CD1c-positive myeloid dendritic cell (primary cell): ENCODE results near the gene UBL7.

Source experiments
- DNase-seq: peaks from one replicate; pipeline ENCODE4 v3.0.0-alpha.2; 2016; ENCODE audit errors: extremely low spot score

Gene UBL7

GRCh38 chr15:74408385-74408784 is 52.6 kb downstream of the UBL7 start:
- no peak for DNase-seq

- peak; percentile 54 for DNase-seq
These were observed 53.8 kb downstream of the UBL7 start for GRCh38 chr15:74406992-74407705.

DNA sequence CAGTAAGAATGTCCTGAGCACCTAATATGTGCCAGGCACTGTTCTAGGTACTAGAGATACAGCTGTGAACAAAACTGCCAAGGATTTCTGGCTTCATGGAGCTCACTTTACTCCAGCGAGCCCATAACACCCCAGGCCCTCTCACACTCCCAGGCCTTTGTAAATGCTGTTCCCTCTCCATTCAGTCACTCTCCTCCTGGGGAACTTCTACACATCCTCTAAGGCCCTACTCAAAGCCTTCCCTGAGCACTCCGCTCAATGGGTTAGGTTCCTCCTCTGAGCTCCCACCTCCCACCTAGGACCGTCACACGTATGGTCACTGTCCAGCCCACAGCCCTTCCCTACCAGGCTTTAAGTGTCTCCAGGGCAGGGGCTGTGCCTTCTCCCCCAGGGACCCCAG is 54.4 kb downstream of the UBL7 start:
- no peak for DNase-seq

- no peak for DNase-seq
These were observed 55.1 kb downstream of the UBL7 start for GRCh38 chr15:74405823-74406222.

GRCh38 chr15:74403991-74404563 is 56.9 kb downstream of the UBL7 start:
- DNase-seq, result peak; percentile 42

DNA sequence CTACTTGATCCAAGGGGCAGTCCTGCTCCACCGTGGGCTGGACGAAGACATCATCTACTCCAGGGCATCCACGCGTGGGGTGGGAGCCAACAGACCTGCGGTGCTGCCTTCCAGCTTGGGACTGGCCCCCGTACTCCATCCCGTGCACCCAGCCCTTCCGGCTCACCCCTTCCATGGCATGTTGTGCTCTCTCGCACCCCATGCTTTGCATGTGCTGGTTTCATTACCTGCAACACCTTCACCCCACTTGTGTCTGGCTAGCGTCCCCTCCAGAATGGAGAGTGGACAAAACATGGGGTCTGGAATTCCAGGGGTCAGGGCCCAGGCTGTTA is 57.4 kb downstream of the UBL7 start:
- DNase-seq, result no peak

GRCh38 chr15:74402873-74403587 is 57.9 kb downstream of the UBL7 start:
- DNase-seq, result peak; percentile 62

DNA sequence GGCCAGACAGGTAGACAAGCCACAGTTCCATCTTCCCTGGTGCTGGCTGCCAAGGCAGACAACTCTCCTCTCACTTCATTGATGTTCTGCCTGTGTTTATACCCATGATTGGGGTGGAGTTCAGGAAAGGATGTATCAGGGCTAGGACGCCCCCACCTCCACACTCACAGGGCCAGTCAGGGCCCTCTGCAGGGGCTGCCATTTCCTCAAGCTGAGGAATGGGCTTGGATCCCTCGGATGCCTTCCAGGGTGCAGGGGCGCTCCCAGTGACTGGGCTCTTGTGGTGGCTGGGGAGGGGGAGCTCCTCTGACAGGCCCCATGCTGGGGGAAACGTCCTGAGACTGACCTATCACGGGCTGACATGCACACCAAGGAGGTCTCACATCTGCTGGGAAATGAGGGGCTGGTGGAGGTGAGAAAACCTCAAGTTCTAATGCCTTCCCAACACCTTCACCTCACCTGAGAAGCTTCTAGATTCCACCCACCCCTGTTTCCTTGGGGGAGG is 58.6 kb downstream of the UBL7 start:
- no peak for DNase-seq

- DNase-seq, result no peak
These were observed 59.8 kb downstream of the UBL7 start for GRCh38 chr15:74400915-74401757.

- DNase-seq, result no peak
These were observed 60.6 kb downstream of the UBL7 start for GRCh38 chr15:74400313-74400860.

DNA sequence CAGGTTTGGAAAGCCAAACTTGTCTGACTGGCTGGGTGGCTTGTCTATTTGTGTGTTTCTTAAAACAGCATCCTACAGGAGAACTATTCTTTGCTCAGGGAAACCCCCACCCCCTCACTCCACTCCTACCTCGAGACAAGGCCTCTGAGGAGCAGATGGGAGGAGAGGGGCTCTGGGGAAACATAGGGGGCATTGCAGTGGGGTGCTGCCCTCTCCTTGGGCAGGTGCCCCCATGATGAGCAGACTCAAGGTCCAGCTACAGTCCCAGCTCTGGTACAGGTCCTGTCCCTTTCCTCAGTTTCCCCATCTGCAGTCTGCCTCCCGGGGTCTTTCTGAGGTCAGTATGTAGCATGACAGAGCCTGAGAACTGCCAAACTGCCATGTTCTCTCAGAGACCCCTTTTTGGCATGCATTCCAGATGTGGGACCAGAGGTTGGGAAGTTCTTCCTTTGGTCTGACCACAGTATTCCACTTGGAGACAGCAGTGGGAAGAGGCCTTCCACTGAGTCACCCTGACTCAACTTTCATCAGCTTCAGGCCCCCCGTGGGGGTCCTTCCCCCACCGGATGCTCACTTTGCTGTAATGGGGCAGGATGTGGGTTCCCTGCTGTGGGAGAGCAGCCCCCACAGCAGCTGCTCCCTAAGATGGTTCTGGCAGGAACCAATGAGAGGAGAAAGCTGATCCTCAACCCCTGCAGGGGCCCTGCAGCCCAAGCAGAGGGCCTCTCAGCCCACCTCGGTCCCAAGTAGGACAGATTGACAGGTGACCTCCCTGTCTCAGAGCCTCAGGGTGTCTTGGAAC is 61.2 kb downstream of the UBL7 start:
- DNase-seq, result no peak

DNA sequence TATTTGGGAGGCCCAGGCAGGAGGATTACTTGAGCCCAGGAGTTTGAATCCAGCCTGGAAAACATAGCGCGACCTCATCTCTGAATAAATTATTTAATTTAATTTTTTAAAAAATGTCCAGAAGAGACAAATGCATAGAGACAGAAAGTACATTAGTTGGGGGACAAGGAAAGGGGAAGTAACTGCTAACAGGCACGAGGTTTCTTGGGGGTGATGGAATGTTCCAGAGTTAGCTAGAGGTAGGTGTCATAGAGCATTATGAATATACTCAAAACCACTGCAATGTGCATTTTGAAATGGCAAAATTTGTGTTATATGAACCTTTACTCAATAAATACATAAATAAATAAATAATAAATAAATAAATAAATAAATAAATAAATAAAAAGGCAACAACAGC is 61.9 kb downstream of the UBL7 start:
- DNase-seq, result peak; percentile 35

DNA sequence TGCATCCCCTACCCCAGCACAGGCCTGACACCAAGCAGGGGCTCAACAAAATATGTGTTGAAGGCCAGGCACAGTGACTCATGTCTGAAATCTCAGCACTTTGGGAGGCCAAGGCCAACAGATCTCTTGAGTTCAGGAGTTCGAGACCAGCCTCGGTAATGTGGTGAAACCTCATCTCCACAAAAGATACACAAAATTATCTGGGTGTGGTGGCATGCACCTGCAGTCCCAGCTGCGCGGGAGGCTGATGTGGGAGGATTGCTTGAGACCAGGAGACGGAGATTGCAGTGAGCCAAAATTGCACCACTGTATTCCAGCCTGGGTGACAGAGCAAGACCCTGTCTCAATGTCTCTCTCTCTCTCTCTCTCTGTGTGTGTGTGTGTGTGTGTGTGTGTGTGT is 62.8 kb downstream of the UBL7 start:
- DNase-seq, result no peak

DNA sequence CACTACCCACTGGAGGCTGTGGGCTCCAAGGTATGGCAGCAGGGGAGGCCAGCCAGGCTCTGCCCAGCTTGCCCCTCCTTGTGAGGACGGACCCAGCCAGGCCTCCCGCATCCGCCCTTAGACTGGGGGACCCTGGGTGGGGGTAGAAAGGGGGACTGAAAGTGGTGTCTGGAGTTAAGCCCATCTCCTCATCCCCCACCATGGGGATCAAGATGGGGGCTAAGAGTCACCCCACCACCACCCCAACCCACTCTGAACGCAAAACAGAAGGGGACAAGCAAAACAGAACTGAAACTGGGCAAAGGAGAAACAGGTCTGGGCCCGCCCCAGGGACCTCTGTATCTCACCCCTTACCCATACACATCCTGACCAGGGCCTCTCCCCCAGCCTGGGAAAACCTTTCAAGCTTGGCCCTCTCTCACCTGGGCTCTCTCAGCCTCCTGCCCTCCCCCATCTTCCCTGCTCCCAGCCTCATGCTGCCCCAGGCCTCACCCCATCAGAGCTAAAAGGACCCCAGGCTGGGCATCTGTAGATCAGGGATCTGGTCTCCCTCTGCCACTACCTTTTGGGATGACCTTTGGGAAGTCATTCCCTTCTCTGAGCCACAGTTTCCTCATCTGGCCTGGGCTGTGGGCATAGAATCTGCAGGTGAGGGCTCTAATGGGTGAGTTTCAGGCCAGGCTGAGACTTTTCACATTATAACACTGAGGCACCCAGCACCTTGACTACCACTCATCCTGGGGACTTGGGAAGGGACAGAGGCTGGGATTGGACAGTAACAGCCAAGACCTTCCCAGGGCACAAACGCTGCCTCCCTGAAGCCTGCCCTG is 63.5 kb downstream of the UBL7 start:
- DNase-seq, result peak; percentile 62

DNA sequence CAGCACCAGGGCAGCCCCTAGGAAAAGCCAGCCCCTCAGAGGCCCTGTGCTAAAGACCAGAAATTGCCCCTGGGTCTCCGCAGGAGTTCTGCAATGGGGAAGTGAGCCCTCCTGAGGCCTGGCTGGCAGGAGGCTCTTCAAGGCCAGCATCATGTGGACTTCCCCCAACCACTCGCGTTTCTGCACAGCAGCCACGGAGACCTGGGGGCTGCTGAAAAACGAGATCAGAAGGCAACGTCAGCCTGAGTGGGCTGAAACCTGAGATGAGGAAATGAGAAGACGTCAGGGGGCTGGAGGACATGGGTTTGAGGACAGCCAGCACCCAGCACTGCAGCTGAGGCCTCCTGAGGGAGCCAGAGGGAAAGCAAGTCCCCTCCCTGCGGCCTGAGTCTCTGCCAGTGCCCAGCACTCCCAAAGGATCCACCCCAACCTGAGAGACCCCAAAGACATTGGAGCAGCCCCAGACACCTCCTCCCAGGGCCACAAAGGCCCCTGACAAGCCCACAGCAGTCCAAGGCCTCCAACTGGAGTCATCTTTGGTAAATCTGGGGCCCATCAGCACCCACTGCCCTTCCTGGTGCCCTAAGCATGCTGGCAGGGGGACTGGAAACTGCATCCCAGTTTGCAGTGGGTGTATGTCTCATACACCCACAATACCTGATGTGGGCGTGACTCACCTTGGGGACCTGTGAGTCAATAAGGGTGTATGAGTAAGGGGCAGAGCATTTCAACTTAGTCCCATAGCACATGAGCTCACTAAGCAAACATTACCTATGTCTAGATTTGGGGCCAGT is 64.3 kb downstream of the UBL7 start:
- peak; percentile 93 for DNase-seq

DNA sequence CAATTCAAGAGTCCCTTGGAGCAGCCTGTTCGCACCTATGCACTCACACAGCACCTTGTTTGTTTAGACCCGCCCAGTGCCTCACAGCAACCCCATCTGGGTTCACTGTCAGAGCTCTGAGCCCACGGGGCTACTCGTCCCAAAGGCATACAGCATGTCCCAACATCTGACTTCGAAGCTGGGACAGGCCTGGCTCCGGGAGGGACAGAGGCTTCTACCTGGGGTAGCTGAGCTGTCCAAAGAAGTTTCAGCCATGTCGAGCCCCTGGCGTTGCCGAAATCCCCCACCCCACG is 64.9 kb downstream of the UBL7 start:
- DNase-seq, result no peak
